ENCODE results near the gene HMCN1.

GRCh38 chr1:186125511-186125910, 391.3 kb downstream of the HMCN1 start:
- TF ChIP-seq EZH2 (IDR thresholded peaks at IDR 0.05; ENCODE audit: low read length, missing control alignments) (no peak), CTCF (conservative IDR thresholded peaks at IDR 0.05 in 1 of 2, IDR thresholded peaks at IDR 0.05 in 1 of 2; ENCODE audit: low read depth in 1 of 2, low read length in 2 of 2) (no peak)
